ENCODE results near the gene LARP4B.

Gene LARP4B

DNA sequence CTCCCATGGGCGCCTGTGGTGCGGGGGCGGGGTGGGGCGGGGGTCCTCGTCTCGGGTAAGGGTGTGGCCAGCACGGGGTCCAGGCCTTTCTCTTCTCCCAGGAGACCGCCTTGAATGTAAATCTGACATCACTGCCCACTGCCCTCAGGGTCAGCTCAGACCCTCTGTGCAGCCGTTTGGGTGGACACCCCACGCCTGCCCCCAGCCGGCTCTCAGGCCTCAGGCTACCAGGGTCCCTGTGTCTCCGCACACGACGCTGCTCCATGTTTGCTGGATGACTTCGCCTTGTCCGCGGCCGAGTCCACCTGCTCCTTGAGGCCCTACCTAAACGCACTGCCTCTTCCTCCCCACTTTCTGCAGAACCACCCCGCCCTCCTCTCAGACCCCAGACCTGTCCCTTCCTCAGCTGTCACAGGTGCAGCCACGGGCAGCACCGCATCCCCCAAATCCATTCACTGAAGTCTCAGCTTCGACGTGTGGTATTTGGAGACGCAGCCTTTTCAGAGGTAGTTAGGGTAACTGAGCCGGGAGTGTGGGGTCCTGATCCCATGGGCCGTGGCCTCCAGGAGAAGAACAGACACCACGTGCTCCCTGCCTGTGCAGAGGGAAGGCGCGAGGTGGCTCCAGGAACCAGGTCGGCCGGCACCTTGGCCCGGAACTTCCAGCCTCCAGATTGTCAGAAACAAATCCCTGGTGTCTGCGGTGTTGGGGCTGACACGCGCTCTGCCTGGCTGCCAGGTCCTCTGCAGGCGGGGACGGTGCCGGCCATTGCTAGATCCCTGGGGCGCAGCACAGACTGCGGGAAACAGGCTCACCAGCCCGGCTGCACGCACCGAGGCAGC lies 144.7 kb downstream of the LARP4B start:
- no peak overlapping the region for H3K4me3 ChIP-seq (ENCODE audit: low read length in 2 of 2)
- H3K36me3 ChIP-seq (ENCODE audit: control insufficient read depth in 2 of 2, insufficient read depth in 2 of 2, low read length in 2 of 2), result no peaks in the 10 kb centered on the region
- no peaks in the 10 kb centered on the region for H3K9me3 ChIP-seq (ENCODE audit: control insufficient read depth in 2 of 2, low read length in 2 of 2)

DNA sequence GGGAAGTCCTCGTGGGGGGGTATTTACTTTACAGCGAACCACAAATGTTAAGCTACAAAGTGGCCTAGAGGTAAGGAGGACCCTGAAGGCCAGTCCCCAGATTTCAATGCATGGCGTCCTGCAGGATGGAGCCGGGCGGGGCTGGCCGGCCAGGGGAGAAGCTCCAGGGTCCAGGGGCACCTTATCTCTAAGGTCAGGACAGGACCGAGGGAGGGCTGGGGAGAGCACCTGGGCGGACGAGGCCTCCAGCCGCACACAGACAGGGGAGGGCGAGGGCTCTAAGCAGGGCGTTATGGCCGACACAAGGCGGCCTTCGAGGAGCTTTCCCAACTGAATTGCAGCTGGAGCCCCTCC lies 145.7 kb downstream of the LARP4B start:
- H3K27me3 ChIP-seq (ENCODE audit: control insufficient read depth in 1 of 2, insufficient read depth in 2 of 2, low read length in 2 of 2), result no peaks in the 10 kb centered on the region
- H3K9ac ChIP-seq (ENCODE audit: low read length in 2 of 2), result no peak overlapping the region
- no peaks in the 10 kb centered on the region for H3K36me3 ChIP-seq (ENCODE audit: control insufficient read depth in 2 of 2, insufficient read depth in 2 of 2, low read length in 2 of 2)
- H3K9me3 ChIP-seq (ENCODE audit: control insufficient read depth in 2 of 2, low read length in 2 of 2), result no peaks in the 10 kb centered on the region
- peaks cover 22% of the 10 kb centered on the region for H3K4me1 ChIP-seq (ENCODE audit: control insufficient read depth, insufficient read depth, low read length)
- no peak overlapping the region for H3K27ac ChIP-seq (ENCODE audit: low read length)
- no peak overlapping the region for H3K4me3 ChIP-seq (ENCODE audit: low read length in 2 of 2)

More for the DNA sequence above, 144.7 kb downstream of the LARP4B start:
- Histone ChIP-seq H3K9ac (ENCODE audit: low read length in 2 of 2) (no peak overlapping the region), H3K27me3 (ENCODE audit: control insufficient read depth in 1 of 2, insufficient read depth in 2 of 2, low read length in 2 of 2) (no peaks in the 10 kb centered on the region), H3K27ac (ENCODE audit: low read length) (no peak overlapping the region), H3K4me1 (ENCODE audit: control insufficient read depth, insufficient read depth, low read length) (peaks cover 22% of the 10 kb centered on the region)

DNA sequence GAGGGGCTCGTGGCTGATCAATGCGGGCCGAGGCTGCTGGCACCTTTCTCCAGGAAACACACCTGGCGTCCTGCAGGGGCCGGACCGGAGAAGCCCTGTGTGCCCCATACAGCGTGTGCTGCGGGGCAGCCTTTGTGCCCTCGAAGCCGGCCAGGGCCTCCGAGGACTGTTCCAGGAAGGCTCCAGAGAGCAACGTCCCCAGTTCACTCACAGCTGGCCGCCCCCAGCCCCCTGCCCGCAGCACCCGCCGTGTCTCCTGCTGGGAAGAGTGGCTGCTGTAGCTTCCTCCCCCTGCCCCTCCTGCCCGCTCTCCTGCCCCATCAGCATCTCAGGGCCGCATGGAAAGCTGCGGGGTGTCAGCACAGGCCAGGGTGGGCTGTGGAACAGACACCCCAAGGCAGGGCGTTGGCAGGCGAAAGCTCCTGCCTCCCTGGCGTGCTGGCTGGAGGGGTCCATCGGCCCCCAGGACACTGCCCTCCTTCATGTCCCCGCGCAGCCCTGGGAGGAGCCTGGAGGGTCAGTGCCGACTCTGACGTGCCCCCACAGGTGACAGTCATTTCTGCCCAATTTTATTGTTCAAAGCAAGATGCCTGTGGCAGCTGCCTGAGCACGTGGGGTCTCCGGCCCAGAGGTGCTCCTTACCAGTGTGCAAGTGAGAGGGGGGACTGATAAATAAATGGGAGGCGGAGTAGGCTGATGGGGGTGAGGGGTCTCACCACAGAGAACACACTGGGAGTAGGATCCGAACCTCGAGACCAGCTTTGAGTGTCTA lies 146.2 kb downstream of the LARP4B start:
- no peak overlapping the region for H3K27ac ChIP-seq (ENCODE audit: low read length)
- H3K4me3 ChIP-seq (ENCODE audit: low read length in 2 of 2), result peak overlapping the region; percentile 49 to 67
- peaks cover 22% of the 10 kb centered on the region for H3K4me1 ChIP-seq (ENCODE audit: control insufficient read depth, insufficient read depth, low read length)
- no peaks in the 10 kb centered on the region for H3K36me3 ChIP-seq (ENCODE audit: control insufficient read depth in 2 of 2, insufficient read depth in 2 of 2, low read length in 2 of 2)
- H3K9me3 ChIP-seq (ENCODE audit: control insufficient read depth in 2 of 2, low read length in 2 of 2), result no peaks in the 10 kb centered on the region
- no peaks in the 10 kb centered on the region for H3K27me3 ChIP-seq (ENCODE audit: control insufficient read depth in 1 of 2, insufficient read depth in 2 of 2, low read length in 2 of 2)
- H3K9ac ChIP-seq (ENCODE audit: low read length in 2 of 2), result peak overlapping the region in 1 of 2 donors; percentile 42

DNA sequence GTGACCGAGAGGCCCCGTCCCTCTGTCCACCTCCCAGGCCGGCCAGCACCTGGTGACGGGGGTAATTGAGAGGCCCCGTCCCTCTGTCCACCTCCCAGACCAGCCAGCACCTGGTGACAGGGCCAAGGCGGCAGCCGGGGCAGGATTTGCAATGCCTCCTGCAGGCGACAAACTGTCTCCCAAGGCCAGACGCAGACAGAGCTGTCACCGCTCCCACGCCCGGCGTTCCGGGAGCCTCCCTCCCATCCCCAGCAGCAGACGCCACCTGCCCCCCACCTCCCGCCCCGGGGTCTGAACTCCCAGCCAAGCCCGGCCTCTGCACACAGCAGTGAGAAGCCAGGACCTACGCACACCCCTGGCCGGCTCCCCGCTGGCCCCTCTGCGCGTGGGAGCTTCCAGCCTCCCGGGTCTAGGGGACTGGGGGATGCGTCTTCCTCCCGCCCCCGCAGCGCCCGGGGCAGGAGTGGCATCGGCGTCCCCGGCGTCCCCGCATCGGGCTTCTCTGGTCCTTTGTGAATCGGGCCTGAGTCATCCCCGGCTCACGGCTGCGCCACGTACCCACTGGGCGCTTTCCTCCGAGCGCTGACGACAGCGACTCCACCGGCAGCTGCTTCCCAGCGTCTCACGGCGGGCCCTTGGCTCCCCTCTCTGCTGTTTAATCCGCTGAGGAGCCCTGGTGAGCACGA lies 147.0 kb downstream of the LARP4B start:
- Histone ChIP-seq H3K9ac (ENCODE audit: low read length in 2 of 2) (peak overlapping the region in 1 of 2 donors; percentile 42), H3K4me3 (ENCODE audit: low read length in 2 of 2) (peak overlapping the region; percentile 49 to 67), H3K27ac (ENCODE audit: low read length) (no peak overlapping the region), H3K9me3 (ENCODE audit: control insufficient read depth in 2 of 2, low read length in 2 of 2) (no peaks in the 10 kb centered on the region), H3K27me3 (ENCODE audit: control insufficient read depth in 1 of 2, insufficient read depth in 2 of 2, low read length in 2 of 2) (no peaks in the 10 kb centered on the region), H3K4me1 (ENCODE audit: control insufficient read depth, insufficient read depth, low read length) (peaks cover 17% of the 10 kb centered on the region), H3K36me3 (ENCODE audit: control insufficient read depth in 2 of 2, insufficient read depth in 2 of 2, low read length in 2 of 2) (no peaks in the 10 kb centered on the region)

DNA sequence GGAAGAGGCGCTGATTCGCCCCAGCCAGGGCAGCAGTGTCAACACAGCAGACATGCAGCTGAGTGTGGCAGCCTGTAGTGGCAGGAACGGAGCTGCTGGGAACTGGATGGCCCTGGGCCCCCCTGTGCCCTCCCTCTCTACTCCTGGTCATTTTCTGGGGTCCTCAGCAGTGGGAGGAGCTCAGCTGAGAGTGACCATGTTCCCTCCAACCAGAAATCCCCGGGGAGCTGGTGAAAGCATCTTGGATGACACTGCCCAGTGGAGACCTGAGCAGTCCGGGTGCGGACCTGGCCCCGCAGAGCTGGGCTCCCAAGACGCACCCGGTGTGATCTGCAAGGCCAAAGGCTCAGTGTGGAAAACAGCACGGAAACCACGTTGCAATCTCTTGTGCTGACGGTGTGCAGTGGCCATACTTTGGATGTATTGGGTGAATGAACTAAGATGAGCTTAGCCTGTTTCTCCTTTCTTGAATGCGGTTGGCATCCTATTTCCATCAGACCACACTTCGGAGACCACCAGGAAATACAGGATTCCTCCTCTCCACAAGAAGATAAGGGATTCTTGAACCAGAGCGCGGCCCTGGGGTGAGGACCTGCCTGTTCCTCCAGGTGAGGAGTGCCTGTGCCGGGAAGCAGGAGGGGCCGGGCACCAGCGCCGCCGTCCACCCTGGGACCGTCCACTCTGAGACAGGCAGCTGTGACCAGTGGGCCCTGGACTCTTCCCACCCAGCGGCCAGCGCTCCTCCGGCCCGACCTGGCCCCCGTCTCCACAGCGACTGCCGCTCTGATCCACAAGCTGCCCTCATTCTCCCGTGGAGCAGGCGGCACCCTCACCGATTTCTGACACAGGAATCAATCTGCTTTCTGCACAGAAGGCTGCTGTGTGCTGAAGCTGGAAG lies 148.5 kb downstream of the LARP4B start:
- Histone ChIP-seq H3K9ac (ENCODE audit: low read length in 2 of 2) (no peak overlapping the region), H3K4me3 (ENCODE audit: low read length in 2 of 2) (no peak overlapping the region), H3K27me3 (ENCODE audit: control insufficient read depth in 1 of 2, insufficient read depth in 2 of 2, low read length in 2 of 2) (no peaks in the 10 kb centered on the region), H3K27ac (ENCODE audit: low read length) (no peak overlapping the region), H3K36me3 (ENCODE audit: control insufficient read depth in 2 of 2, insufficient read depth in 2 of 2, low read length in 2 of 2) (no peaks in the 10 kb centered on the region), H3K4me1 (ENCODE audit: control insufficient read depth, insufficient read depth, low read length) (peaks cover 9% of the 10 kb centered on the region), H3K9me3 (ENCODE audit: control insufficient read depth in 2 of 2, low read length in 2 of 2) (no peaks in the 10 kb centered on the region)

DNA sequence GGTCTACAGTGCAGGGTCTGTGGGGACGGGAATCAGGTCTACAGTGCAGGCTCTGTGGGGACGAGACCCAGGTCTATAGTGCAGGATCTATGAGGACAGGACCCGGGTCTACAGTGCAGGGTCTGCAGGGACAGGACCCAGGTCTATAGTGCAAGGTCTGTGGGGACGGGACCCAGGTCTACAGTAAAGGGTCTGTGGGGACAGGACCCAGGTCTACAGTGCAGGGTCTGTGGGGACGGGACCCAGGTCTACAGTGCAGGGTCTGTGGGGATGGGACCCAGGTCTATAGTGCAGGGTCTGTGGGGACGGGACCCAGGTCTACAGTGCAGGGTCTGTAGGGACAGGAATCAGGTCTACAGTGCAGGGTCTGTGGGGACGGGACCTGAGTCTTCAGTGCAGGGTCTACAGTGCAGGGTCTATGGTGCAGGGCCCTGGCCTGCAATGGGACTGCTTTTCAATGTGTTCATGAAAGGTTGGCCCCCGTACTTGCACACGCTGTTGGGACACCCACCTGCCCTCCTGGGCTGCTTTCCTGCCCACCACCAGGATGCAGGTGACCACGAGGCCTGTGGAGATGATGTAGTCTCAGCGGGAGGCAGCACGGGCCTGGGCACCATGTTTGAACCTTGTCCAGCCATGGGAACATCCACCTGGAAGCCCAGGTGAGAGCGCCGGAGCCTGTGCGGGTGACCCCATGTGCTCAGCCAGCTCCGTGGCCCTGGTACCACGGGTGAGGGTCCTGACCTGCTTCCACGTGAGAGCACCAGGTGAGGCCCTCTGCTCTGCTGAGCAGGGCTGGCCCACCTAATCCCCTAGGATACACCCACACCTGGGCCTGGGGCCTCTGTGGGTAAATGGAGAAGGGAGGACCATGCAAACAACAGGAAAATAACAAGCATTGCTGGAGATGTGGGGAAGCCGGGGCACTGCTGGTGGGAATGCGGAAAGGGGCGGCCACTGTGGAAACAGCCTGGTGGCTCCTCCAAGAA lies 150.7 kb downstream of the LARP4B start:
- no peak overlapping the region for H3K9ac ChIP-seq (ENCODE audit: low read length in 2 of 2)
- H3K4me3 ChIP-seq (ENCODE audit: low read length in 2 of 2), result no peak overlapping the region
- no peak overlapping the region for H3K27ac ChIP-seq (ENCODE audit: low read length)
- no peaks in the 10 kb centered on the region for H3K9me3 ChIP-seq (ENCODE audit: control insufficient read depth in 2 of 2, low read length in 2 of 2)
- H3K27me3 ChIP-seq (ENCODE audit: control insufficient read depth in 1 of 2, insufficient read depth in 2 of 2, low read length in 2 of 2), result no peaks in the 10 kb centered on the region
- no peaks in the 10 kb centered on the region for H3K36me3 ChIP-seq (ENCODE audit: control insufficient read depth in 2 of 2, insufficient read depth in 2 of 2, low read length in 2 of 2)
- H3K4me1 ChIP-seq (ENCODE audit: control insufficient read depth, insufficient read depth, low read length), result peaks cover 9% of the 10 kb centered on the region

DNA sequence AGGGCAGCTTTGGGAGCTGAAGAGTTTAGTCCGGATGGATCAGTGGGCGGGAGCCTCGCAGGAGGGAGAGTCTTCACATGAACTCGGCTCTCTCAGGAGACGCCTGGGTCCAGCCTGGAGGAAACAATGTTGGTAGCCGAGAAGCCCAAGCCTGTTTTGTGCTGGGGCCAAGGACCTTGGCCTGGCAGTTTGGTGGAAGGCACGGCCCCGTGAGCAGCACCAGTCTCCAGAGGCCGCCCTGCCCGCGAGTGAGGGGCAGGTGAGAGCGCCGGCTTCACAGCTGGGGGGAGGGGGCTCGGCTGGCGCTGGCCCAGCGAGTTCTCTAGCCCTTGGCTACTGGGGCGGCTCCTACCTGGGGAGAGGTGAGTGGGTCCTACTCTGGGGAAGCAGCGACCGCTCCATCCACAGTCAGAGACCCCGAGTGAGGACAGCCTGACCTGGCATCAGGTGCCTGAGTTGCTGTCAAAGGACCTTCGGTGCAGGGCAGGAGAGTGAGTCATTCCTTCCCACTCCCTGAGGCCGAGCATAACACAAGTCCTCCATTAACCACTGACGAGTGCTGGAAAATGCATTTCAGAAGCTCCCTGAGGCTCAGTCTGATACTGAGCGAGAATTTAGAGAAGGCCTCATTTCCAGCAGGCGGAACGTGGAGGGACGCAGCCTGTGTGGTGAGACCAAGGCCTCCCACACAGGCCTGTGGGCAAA lies 152.7 kb downstream of the LARP4B start:
- Histone ChIP-seq H3K9ac (ENCODE audit: low read length in 2 of 2) (no peak overlapping the region), H3K4me3 (ENCODE audit: low read length in 2 of 2) (no peak overlapping the region), H3K36me3 (ENCODE audit: control insufficient read depth in 2 of 2, insufficient read depth in 2 of 2, low read length in 2 of 2) (no peaks in the 10 kb centered on the region), H3K27me3 (ENCODE audit: control insufficient read depth in 1 of 2, insufficient read depth in 2 of 2, low read length in 2 of 2) (no peaks in the 10 kb centered on the region), H3K4me1 (ENCODE audit: control insufficient read depth, insufficient read depth, low read length) (peaks cover 12% of the 10 kb centered on the region), H3K27ac (ENCODE audit: low read length) (no peak overlapping the region), H3K9me3 (ENCODE audit: control insufficient read depth in 2 of 2, low read length in 2 of 2) (no peaks in the 10 kb centered on the region)

DNA sequence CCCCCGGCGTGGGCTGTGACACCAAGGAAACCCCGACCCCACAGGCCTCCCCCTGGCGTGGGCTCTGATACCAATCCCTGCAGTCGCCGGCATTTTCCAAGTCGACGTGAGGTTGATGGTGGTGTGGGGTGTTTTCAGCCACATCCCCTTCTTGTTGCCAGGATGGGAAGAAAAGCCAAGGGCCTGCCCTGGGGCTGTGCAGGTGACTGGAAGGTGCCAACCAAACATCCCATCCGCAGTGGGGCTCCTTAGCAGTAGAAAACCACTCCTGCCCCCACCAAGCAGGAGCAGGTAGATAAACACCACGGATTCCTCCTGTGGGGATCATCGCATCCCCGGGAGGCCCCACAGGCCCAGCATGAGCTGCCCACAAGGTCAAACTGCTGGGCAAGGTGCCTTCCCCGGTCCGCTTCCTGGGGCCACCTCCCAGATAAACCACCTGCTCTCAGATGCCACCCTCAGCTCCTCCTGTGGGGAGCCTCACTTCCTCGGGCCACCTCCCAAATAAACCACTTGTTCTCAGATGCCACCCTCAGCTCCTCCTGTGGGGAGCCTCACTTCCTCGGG lies 153.5 kb downstream of the LARP4B start:
- Histone ChIP-seq H3K4me1 (ENCODE audit: control insufficient read depth, insufficient read depth, low read length) (peaks cover 12% of the 10 kb centered on the region), H3K27me3 (ENCODE audit: control insufficient read depth in 1 of 2, insufficient read depth in 2 of 2, low read length in 2 of 2) (no peaks in the 10 kb centered on the region), H3K36me3 (ENCODE audit: control insufficient read depth in 2 of 2, insufficient read depth in 2 of 2, low read length in 2 of 2) (no peaks in the 10 kb centered on the region), H3K9me3 (ENCODE audit: control insufficient read depth in 2 of 2, low read length in 2 of 2) (no peaks in the 10 kb centered on the region), H3K4me3 (ENCODE audit: low read length in 2 of 2) (no peak overlapping the region), H3K27ac (ENCODE audit: low read length) (no peak overlapping the region), H3K9ac (ENCODE audit: low read length in 2 of 2) (no peak overlapping the region)

DNA sequence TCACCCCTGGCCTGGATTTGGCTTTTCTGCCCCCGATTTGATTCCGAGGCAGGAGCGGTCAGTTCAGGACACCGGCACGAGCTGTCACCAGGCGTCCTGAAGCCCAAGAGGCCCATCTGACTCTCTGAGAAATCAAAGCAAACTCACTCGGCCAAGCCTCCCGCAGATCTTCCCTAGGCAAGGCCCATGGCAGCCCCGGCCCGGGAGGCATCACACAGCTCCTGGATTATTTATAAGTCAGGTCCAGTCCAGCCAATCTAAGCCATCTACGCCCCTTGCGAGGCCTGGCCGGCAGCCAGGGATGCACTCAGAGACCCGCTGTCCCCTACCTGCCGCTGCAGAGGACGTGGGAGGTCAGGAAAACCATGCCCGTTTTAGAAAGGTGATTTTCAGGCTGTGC lies 154.7 kb downstream of the LARP4B start:
- H3K27ac ChIP-seq (ENCODE audit: low read length), result no peak overlapping the region
- no peak overlapping the region for H3K9ac ChIP-seq (ENCODE audit: low read length in 2 of 2)
- no peak overlapping the region for H3K4me3 ChIP-seq (ENCODE audit: low read length in 2 of 2)
- peaks cover 12% of the 10 kb centered on the region for H3K4me1 ChIP-seq (ENCODE audit: control insufficient read depth, insufficient read depth, low read length)
- H3K36me3 ChIP-seq (ENCODE audit: control insufficient read depth in 2 of 2, insufficient read depth in 2 of 2, low read length in 2 of 2), result no peaks in the 10 kb centered on the region
- no peaks in the 10 kb centered on the region for H3K9me3 ChIP-seq (ENCODE audit: control insufficient read depth in 2 of 2, low read length in 2 of 2)
- H3K27me3 ChIP-seq (ENCODE audit: control insufficient read depth in 1 of 2, insufficient read depth in 2 of 2, low read length in 2 of 2), result no peaks in the 10 kb centered on the region
